HepG2 (cell line): ENCODE data around the gene XRN1. TPM values are rescaled to one million over a fixed set of nuclear protein-coding genes. Genes with fewer than 3 reads are reported as not detected.
"Not testable (repeated sequence)": the region's sequence is repeated elsewhere in the genome, so short reads cannot be mapped to it uniquely, and the experiment has no call there.

Experiments
- FOXA1 ChIP-seq, 2 experiments: fragments of 450-650 bp in 1 of 2; sonication (generic) in 1 of 2; formaldehyde crosslinking in 1 of 2; IDR thresholded peaks; 2 replicates each; pipeline versions ENCODE4 v1.4.0 to v1.6.1; 2016 to 2020; ENCODE audit warnings: missing genetic modification reagents in 1 of 2
- FOXA3 ChIP-seq: IDR thresholded peaks from 2 replicates; pipeline ENCODE4 v1.6.1; 2016; ENCODE audit warnings: missing genetic modification reagents, missing compliant biosample characterization
- MBD4 ChIP-seq: IDR thresholded peaks from 2 replicates; pipeline ENCODE4 v1.6.1; 2012; ENCODE audit warnings: low read length, inconsistent platforms, borderline replicate concordance
- MIER3 ChIP-seq: IDR thresholded peaks from 2 replicates; pipeline ENCODE4 v1.6.1; 2016; ENCODE audit warnings: missing compliant biosample characterization, borderline replicate concordance
- NR2F6 ChIP-seq, 2 experiments: IDR thresholded peaks; 2 replicates each; pipeline ENCODE4 v1.6.1; 2016; ENCODE audit warnings: antibody characterized with exemption in 1 of 2, mild to moderate bottlenecking in 1 of 2
- PAXIP1 ChIP-seq: sonication (generic); formaldehyde crosslinking; conservative IDR thresholded peaks from 2 replicates; pipeline ENCODE4 v1.4.0; 2020; ENCODE audit warnings: mild to moderate bottlenecking, missing genetic modification reagents, moderate library complexity
- PPARG ChIP-seq: conservative IDR thresholded peaks from 2 replicates; pipeline ENCODE4 v1.6.1; 2016; ENCODE audit warnings: missing biosample characterization, missing genetic modification reagents
- RERE ChIP-seq: IDR thresholded peaks from 2 replicates; pipeline ENCODE4 v1.6.1; 2016; ENCODE audit warnings: low read depth, missing genetic modification reagents, missing compliant biosample characterization
- SOX5 ChIP-seq: IDR thresholded peaks from 2 replicates; pipeline ENCODE4 v1.6.1; 2016; ENCODE audit warnings: borderline replicate concordance
- ZNF652 ChIP-seq: IDR thresholded peaks from 2 replicates; pipeline ENCODE4 v1.6.1; 2016; ENCODE audit warnings: low read depth, borderline replicate concordance
- polyA plus RNA-seq, 8 experiments: library from polyadenylated mRNA; depleted of rRNA in 3 of 8; stranded (reverse) in 7 of 8; unstranded in 1 of 8; fragments of >200 nt; fragmentation: Illumina TruSeq in 4 of 8; extraction: Trizol in 4 of 8; gene quantifications; 2 replicates each; pipeline versions ENCODE4 v1.2.1 to v1.2.3, GENCODE V29; 2011 to 2016; ENCODE audit warnings: low read depth in 4 of 8, missing spikeins in 1 of 8, mixed read lengths in 1 of 8; ENCODE audit not compliant: insufficient read depth in 1 of 8
- total RNA-seq, 5 experiments: library from RNA; depleted of rRNA; stranded (reverse); fragments of >200 nt; fragmentation: Illumina TruSeq; extraction: Trizol; gene quantifications; 2 replicates each; pipeline ENCODE4 v1.2.3, GENCODE V29; 2016; ENCODE audit warnings: low read depth in 1 of 5

Gene XRN1
- total and polyA plus RNA-seq, 2 of the 13 experiments (the other 11 are each of a cell fraction or from before 2014, with no cell fraction given), result 13.2 to 13.3 TPM

- TF ChIP-seq RERE (peak; percentile 78), MIER3 (CRISPR knock-in tag) (peak; percentile 27; the same call in 1 of the 2 replicates), PPARG (CRISPR knock-in tag) (0 out of 2 replicates have a peak, but pooled peaks have one; percentile 9), FOXA1 (IDR thresholded peaks at IDR 0.05) (0 out of 2 replicates have a peak, but pooled peaks have one; percentile 47), FOXA1 (CRISPR knock-in tag; IDR thresholded peaks at IDR 0.05) (0 out of 2 replicates have a peak, but pooled peaks have one; percentile 14), MBD4 (peak; percentile 7; the same call in 1 of the 2 replicates), FOXA3 (CRISPR knock-in tag) (peak; percentile 72), PAXIP1 (CRISPR knock-in tag) (peak; percentile 44), ZNF652 (CRISPR knock-in tag) (0 out of 2 replicates have a peak, but pooled peaks have one; percentile 4), NR2F6 (IDR thresholded peaks at IDR 0.05) (0 out of 2 replicates have a peak, but pooled peaks have one; percentile 13), SOX5 (peak; percentile 49; the same call in 1 of the 2 replicates)
- not testable (repeated sequence) for TF ChIP-seq NR2F6 (CRISPR knock-in tag; IDR thresholded peaks at IDR 0.05)
Observed at GRCh38 chr3:142363433-142363832, 84.4 kb downstream of the XRN1 start (continued).
